GM19455 (cell line): ENCODE data around the gene GID8.

Source experiments
- ATAC-seq: cut with Tn5 transposase; IDR thresholded peaks from one replicate; pipeline ENCODE4 v1.9.1; 2021; ENCODE audit not compliant: unreplicated experiment

Gene GID8

GRCh38 chr20:62967628-62968351, 29.8 kb downstream of the GID8 start:
- ATAC-seq: no peak

GRCh38 chr20:62968378-62969178, 30.6 kb downstream of the GID8 start:
- no peak for ATAC-seq

- no peak for ATAC-seq
Observed at GRCh38 chr20:62969179-62969760, 31.3 kb downstream of the GID8 start.

- no peak for ATAC-seq
Observed at GRCh38 chr20:62969939-62970306, 32.0 kb downstream of the GID8 start.

- no peak for ATAC-seq
Observed at GRCh38 chr20:62970307-62971210, 32.6 kb downstream of the GID8 start.

- ATAC-seq: no peak
Observed at GRCh38 chr20:62971211-62971949, 33.4 kb downstream of the GID8 start.

GRCh38 chr20:62971950-62972844, 34.2 kb downstream of the GID8 start:
- peak; percentile 48 for ATAC-seq

GRCh38 chr20:62972845-62973745, 35.1 kb downstream of the GID8 start:
- ATAC-seq: no peak

GRCh38 chr20:62975251-62975760, 37.4 kb downstream of the GID8 start:
- no peak for ATAC-seq

GRCh38 chr20:62975812-62976508, 38.0 kb downstream of the GID8 start:
- ATAC-seq: no peak

GRCh38 chr20:62976886-62977285, 38.9 kb downstream of the GID8 start:
- no peak for ATAC-seq

GRCh38 chr20:62977613-62978560, 39.9 kb downstream of the GID8 start:
- ATAC-seq: no peak

- ATAC-seq: no peak
Observed at GRCh38 chr20:62978561-62978943, 40.6 kb downstream of the GID8 start.

- no peak for ATAC-seq
Observed at GRCh38 chr20:62979310-62979709, 41.4 kb downstream of the GID8 start.

GRCh38 chr20:62979876-62980373, 42.0 kb downstream of the GID8 start:
- no peak for ATAC-seq

GRCh38 chr20:62980380-62980960, 42.5 kb downstream of the GID8 start:
- ATAC-seq: no peak
